Skin of body (tissue), 2 donors: ENCODE data around the gene ME3. TPM values are rescaled to one million over a fixed set of nuclear protein-coding genes. Genes with fewer than 3 reads are reported as not detected.
"Not testable (repeated sequence)": the region's sequence is repeated elsewhere in the genome, so short reads cannot be mapped to it uniquely, and the experiment has no call there.

Source experiments
- DNase-seq: peaks from one replicate; lab custom pipeline; 2025; lab: John Stamatoyannopoulos, UW
- total RNA-seq: library from RNA; depleted of rRNA; stranded (reverse); fragments of >200 nt; gene quantifications from one replicate; pipeline ENCODE4 v1.2.3, GENCODE V29; 2014

Gene ME3
- total RNA-seq, 1 donor from 2014 or later, result 17.8 TPM

DNA sequence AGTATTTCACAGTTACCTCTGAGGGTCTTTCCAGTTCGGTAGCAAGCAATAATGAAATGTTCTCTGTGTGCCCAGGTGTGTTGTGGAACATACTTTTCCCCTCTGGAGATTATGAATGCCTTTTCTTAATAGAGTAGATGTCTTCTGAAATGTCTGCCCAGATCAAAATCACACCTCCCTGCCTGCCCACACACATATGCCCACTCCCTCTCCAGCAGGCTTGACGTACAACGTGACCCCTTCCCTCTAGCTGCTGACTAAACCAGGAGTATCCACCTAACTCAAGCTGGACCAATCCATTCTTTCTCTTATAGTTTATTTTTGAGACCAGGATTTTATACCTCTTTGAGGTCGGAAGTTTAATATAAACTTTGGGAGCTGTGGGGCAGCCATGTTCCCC is 48.7 kb downstream of the ME3 start:
- no peak for DNase-seq

DNA sequence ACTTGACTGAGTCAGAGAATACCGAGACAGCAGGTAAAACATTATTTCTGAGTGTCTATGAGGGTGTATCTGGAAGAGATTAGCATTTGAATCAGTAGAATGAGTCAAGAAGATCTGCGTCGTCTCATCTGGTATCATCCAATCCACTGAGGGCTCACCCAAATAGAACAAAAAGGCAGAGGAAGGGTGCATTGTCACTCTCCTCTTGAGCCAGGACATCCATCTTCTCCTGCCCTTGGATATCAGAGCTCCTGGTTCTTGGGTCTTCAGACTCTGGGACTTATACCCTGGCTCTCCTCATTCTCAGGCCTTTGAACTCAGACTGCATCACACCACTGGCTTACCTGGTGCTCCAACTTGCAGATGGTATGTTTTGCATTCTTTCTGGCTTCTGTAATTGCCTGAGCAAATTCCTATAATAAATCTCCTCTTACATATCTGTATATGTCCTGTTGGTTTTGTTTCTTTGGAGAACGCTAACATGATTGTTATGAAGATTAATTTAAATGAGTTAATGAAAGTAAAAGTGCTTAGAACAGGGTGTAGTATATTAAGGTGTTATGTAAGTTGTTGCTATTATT is 49.3 kb downstream of the ME3 start:
- no peak for DNase-seq

DNA sequence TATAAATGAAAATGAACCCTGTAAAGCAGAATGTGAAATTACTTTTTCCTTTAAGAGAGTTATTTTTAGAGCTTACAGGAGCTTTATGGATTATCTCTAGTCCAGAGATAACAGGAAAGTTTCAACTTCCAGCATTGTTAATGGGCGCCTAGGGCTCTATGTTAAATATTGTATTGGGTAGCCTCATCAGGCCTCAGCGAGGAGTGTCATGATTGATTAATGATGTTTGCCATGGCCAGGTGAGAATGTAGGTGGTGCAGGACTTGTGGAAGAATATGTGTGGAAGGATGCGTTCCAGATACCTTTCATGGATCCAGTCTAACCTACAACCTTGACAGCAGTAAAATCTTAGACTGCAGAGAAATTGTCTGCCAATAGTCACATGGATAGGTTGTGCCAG is 50.6 kb downstream of the ME3 start:
- no peak for DNase-seq

DNA sequence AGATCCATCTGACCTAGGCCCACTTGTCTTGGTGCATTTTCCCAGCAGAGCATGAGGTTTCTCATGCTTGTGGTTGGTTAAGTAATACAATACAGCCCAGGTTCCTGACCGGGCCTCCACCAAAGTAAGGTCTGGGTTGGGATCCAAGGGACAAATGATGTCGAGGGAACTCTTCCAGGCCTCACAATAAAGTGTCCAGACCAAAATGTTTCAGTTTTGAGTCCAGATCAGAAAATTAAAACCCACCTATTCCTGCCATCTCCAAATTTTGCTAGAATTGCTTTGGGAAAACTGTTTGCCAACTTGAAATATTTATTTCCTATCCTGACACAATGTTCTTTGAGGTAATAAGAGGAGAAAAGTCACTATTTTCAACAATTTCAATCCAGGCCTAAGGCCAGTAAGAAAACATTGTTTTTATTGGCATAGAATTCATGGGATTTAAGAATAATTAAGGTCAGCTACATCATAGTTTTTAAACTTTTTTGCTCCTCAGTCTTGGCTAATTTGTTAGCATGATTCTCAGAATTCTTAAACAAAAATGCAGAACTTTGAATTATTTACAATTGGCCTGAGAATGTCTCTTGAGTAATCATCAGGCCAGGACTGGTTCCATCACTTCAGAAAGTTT is 51.4 kb downstream of the ME3 start:
- peak; percentile 60 for DNase-seq

DNA sequence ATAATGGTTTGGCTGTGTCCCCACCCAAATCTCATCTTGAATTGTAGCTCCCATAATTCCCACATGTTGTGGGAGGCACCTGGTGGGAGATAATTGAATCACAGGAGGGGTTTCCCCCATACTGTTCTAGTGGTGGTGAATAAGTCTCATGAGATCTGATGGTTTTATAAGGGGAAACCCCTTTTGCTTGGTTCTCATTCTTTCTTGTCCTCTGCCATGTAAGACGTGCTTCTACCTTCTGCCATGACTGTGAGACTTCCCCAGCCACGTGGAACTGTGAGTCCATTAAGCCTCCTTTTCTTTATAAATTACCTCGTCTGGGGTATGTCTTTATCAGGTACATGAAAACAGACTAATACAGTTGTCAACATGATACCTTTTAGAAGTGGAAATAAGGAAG is 53.0 kb downstream of the ME3 start:
- DNase-seq, result not testable (repeated sequence)

DNA sequence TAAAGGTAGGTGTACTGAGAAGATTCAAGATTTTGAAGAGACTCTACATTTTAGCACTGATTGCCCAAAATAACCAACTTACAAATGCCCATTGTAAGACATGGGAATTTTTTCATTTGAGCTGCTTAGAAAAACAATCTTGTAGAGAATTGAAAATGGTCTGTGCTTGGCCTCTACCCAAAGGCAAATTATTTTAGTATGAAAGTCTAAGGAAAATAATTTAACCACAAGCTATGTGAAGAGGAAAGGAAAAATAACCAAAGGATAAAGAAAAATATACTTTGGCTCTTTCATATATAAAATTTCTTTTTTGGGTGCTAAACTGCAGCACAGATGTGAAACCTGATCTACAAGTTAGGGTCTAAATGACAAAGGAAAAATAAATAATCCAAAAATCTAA is 54.9 kb downstream of the ME3 start:
- DNase-seq, result no peak

DNA sequence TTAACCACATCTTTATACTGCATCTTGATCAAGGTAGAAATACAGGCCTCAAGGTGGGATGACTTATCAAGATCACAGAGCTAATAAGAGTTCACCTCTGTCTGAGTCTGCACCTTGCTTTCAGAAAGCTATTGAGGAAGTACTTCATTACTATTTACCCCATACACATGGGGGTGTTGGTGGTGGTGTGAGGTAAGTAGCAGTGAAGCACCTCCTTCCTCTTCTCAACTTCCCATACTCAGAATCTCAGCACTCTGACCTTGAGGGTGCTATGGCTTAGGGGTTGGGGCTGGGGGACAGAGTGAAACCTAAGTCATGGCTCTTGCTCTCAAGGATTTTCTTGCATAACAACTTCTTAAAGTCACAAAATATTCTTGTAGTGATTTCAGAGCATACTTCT is 56.9 kb downstream of the ME3 start:
- DNase-seq, result no peak

DNA sequence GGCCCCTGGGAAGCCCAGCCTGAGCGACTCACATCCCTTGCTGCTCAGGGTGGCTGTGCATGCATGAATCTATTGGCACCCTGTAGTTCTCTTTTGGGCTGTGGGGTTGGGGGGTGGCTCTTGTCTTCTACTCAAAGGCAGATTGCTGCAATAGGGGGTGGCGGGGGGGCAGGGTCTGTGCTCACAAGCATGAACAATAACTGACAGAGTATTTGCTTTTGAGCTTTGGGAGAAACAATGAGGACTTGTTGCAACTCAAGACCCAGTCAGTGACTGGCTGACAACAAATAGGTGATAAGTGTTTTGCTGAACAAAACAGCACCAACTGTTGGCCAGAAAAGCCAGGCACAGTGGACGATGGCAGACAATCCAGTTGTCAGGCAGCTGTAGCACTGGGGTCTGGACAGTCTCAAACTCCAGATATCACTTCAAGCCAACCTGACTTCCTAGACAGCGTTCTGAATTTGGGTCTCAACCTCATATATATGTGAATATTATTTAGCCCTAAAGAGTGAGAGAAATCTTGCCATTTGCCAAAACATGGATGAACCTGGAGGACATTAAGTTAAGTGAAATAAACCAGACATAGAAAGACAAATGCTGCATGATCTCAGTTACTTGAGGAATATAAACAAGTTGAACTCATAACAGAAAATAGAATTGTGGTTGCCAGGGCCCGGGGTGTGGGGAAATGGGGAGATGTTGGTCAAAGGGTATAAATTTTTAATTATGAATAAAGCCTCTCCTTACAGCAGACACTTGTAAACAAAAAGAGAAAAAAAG is 61.7 kb downstream of the ME3 start:
- DNase-seq, result no peak

DNA sequence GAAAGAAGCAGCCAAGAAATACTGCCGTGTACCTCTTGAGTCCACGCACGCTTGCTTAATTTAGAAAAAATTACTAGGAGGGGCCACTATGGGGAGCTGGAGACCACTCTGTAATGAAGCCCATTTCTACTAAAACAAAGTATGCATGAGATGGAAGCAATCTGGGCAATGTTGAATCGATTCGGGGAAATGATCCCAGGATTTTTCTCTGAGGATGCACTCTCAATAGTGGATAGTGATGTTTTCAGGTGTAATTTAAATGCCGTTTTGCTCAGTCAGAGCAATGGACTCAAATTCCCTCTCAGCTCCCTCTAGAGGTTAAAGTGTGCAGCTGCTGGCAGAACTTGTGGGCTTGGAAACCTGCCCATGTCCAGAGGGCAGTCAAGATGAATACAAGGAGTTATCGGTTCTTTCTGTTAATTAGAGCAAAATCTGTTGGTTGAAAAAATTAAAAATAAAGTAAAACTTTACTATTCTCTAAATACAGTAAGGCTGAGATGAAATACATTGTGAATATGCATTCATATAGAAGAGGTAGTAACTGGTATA is 64.1 kb downstream of the ME3 start:
- DNase-seq, result peak; percentile 84

DNA sequence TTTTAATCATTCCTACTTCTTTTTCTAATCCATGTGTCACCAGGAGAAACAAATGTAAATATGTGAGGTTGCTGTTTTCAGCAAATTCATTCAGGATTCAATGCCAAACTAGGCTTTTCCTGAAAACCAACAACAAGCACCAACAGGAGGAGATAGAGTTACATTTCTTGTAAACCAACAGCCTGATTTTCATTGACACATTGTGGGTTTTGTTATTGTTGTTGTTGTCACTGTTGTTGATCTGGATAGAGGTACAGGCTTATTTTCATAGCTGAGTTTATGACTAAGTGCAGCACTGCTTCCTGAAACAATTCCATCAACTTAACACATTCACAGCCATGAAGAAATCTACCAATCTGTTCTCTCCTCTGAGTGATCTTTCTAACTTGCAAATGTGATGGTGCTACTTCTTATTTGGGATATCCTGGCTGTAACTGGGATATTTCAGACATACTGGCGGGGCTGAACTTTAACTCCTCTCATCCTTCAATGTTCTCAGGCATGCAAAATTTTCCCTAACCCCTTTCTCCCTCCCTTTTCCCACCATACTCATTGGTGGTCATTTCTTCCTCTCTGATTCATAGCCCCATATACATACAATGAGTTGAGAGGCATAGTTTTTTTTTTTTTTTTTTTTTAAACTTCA is 65.5 kb downstream of the ME3 start:
- DNase-seq, result no peak

DNA sequence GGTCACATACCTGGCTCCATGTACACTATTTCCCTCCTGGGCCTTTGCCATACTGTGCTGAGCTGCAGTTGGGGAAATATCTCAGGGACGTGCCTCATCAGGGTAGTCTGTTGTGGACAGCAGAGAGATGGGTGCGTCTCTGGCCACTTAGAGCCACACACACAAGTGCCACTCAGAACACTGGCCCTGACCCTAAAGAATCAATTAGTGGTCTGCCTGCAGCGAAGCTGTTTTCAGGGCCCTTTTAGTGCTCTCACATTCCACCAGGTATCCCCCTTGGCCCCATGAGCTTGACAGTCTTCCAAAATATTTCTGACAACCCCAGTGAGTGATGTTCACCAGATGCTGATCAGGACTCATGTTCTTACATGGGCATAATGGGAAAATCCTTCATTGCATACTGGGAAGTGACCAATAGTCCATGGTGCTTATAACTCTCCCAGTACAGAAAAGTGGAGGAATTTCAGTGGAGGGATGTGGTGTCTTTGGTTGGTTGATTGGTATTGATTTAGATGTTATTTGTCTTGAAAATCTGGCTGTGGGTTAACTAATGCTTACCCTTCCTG is 66.1 kb downstream of the ME3 start:
- no peak for DNase-seq

DNA sequence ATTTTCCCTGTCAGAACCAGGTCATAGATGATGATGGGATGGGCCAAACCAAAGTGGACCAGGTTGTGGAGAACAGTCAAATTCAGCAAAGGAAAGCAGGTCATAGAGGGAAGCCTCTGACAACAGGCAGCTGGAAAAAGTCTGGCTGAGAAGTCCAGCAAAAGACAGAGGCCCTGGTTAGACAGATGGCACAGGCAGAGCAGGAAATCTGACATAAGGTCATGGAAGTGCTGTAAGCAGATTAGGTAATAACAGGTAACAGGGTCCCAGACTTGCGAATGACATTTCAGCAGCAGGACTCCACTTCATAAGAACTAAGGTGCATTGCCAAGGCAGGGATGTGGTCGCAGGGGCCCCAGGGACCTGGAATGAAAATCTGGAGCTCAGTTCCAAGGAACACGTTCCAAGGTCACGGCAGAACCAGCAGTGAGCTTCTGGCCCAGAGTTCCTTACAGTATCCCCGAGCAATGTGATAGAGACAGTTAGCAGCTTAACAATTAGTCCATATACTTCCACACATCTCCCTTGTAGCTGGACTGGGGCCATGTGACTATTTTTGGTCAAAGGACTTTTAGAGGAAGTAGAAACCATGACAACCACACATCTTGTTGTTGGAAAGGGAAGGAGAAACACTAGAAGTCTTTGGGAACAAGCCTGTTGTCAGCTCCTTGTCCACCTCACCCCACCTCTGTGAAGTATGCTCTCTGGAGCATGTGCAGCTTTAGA is 75.4 kb downstream of the ME3 start:
- peak; percentile 49 for DNase-seq

DNA sequence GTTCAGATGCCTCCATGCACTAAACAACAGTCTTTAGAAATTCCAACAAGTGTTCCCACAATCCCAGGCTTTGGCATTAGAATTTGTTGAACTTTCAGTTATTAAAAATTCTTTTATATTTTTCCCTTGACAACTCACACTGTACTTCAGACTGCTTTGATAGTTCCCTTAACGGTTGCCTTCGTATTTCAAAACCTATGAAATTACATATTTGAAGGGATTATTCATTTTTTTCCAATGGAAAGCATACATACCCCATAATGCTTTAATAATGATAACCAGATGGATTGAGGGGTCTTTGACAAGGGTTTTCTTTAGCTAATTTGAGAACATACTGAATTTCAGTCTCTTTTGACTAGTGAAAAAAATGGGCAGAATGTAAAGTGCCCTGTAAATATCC is 76.5 kb downstream of the ME3 start:
- no peak for DNase-seq

DNA sequence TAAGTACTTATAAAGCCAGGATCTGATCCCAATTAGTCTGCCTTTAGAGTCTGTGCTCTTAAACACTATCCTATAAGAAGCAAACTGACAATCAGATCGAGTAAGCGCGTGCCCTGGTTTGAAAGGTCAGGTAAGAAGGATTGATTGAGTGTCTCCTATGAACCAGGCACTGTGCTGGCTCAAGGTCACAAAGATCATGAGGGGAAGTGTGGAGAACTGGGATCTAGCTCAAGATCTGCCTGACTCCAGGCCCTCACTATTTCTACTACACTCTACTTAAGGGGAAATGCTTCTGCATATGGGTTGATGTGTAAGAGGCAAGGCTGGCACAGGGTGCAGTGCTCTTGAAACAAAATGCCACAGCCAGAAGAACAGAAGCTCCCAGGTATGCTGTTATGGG is 77.0 kb downstream of the ME3 start:
- no peak for DNase-seq

DNA sequence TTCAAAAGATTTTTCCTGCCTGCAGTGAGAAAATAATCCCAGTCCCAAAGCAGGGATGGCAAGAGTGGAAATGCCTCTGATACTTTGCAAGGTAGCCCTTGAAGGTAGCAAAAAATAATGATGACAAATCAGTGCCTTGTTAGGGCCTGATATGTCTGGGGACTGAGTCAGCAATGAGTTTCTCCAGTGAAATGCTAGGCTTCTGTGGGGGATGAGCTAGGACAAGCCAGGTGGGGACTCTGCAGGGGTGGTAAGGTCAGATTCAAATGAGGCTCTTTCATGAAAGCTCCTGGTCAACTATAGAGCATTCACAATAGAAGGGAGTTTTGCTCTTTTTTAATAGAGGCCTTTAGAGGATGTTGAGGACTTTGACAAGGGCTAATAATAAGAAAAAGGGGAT is 77.7 kb downstream of the ME3 start:
- no peak for DNase-seq

DNA sequence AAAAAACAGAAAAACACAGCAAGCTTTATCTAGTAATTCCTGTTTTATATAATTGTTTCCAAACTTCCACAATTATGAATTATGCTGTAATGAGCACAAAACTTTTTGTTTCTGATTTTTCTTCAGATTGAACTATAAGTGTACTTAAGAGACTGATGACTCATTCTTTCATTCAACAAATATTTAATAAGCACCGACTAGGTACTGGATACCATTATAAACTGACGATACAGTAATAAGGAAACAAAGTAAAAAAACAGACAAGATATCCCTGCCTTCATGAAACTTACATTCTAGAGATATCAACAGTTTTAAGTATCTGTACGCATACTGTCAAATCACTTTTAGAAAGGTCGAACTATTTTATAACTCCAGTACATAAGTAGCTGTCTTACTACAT is 78.6 kb downstream of the ME3 start:
- DNase-seq, result no peak

DNA sequence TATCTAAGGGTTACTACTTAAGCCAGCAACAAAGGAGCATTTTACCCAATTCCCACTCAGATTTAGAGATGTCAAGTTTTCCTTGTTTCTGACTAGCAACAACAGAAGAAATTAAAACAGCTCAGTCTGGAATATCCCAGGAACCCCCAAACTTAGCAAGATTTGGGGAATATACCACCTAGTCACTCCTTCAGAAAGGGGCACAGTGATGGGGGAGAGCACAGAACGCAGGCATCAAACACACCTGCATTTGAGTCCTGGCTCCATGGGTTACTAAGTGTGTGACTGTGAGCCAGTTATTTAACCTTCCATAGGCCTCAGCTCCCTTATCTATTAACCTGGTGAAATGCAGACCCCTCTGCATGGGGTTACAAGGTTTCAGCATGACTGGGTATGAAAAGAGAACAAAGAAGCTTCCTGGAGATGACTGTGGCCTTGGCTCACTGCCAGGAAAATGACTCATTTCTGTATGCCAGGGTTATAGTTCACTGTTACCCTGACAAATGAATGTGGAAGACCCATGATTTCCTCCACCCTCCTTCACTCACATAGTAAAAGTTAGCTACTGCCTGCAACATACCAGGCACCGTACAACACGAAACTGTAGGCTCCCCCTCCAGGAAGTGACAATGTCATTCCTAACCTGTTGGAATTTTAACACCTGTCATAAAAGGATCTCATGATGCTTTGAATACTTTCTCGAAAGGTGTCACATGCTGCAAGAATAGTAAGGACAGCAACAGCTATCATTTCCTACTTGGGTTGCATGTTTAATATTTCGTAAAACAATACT is 79.6 kb downstream of the ME3 start:
- DNase-seq, result peak; percentile 48

DNA sequence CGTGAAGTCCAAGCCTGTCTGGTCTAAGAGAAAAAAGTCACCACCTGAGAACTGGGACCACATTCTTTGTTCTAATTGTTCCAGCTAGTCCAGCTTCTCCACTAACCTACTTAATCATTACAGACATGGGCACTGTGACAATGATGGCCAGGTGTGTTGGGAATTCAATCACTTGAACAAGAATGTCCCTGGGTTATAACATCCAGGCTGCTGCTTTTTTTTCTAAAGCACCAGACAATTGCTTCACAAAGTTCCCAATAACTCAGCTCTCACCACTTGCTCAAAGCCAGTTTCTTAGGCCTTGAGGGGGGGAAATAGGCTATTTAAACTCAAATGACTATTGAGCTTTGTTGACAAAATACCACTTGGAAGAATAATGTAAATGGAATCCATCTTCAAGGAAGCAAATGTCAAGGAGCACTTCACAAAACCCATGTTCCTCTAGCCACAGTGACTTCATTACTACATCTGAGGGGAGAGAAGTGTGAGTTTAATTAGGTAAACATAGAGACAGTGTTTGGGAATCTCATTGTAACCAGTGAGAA is 80.3 kb downstream of the ME3 start:
- no peak for DNase-seq

DNA sequence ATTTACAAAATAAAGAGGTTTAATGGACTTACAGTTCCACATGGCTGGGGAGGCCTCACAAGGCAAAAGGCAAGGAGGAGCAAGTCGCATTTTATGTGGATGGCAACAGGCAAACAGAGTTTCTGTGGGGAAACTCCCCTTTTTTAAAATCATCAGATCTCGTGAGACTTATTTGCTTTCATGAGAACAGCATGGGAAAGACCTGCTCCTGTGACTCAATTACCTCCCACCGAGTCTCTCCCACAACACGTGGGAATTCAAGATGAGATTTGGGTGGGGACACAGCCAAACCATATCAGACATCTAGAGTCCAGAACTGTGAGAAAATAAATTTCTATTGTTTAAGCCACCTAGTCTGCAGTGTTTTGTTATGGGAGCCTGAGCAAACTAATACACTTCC is 80.8 kb downstream of the ME3 start:
- DNase-seq, result no peak
